ENCODE data around the gene MAGEF1.

Gene MAGEF1

DNA sequence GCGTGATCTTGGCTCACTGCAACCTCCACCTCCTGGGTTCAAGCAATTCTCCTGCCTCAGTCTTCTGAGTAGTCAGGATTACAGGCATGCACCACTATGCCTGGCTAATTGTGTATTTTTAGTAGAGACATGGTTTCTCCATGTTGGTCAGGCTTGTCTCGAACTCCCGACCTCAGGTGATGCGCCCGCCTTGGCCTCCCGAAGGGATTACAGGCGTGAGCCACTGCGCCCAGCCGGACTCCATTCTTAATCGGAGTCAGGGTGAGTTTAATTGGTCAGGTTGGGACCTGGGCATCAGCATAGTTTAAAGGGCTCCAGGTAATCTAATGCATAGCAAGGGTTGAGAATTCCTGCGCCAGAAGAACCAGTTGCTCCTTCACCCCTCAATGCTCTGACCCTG lies 29.2 kb downstream of the MAGEF1 start:
- peaks cover 6% of the 10 kb centered on the region for H3K4me1 Mint-ChIP-seq
- no peak overlapping the region for H3K4me3 Mint-ChIP-seq
- ATAC-seq (ENCODE audit: low read depth) (no peak), DNase-seq (ENCODE audit: low spot score in 2 of 2) (no peak)
- no peaks in the 10 kb centered on the region for H3K36me3 Mint-ChIP-seq
- H3K9me3 Mint-ChIP-seq = no peaks in the 10 kb centered on the region
- no peak overlapping the region for H3K27ac Mint-ChIP-seq
- no peaks in the 10 kb centered on the region for H3K27me3 Mint-ChIP-seq

DNA sequence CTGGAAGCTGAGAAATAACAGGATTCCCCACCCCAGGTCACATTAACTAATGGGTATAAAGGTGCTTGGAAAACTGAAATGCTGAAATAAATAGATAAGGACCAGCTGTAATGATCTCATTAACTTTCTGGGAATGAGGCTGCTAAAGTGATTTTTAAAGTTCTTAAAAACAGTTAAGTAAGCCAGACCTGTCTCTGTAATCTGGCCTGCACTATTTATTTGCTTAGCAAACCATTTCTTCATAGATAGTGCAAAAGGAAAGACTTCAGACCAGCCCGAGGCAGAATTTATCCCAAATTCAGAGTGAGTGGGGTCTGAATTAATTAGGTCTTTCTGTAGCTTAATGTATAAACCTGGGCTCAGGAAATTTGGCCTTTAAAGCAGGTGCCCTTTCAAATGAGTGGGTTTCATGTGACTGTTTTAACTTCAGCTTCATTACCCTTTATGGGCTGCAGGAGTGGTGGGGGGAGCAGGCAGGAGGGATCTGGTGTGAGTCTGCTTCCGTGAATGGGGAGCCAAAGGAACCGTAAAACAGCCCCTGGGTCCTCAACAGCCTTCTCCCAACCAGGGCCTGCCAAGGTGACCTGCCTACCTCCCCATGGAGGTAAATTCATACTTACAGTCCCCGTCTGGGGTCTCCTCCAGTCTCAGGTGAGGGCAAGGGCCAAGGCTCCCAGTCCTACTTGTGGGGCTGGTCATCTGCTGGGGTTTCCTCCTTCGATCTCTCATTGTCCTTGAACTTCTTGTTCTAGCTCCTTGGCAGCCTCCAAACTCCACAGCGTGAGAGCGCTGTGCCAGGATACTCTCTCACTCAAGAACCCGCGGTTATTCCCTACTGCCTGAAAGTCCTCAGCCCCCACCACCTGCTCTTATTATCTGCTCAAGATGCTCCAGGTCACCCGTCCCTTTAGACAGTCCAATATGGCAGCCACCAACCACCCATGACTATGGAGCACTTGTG lies 31.2 kb downstream of the MAGEF1 start:
- no peak overlapping the region for H3K4me3 Mint-ChIP-seq
- ATAC-seq (ENCODE audit: low read depth) = no peak

GRCh38 chr3:184679056-184679816 lies 32.6 kb downstream of the MAGEF1 start:
- no peak for DNase-seq (ENCODE audit: low spot score in 2 of 2)

More for the DNA sequence above, 31.2 kb downstream of the MAGEF1 start:
- H3K27ac Mint-ChIP-seq = no peak overlapping the region
- H3K9me3 Mint-ChIP-seq = no peaks in the 10 kb centered on the region
- H3K36me3 Mint-ChIP-seq = no peaks in the 10 kb centered on the region
- DNase-seq (ENCODE audit: low spot score in 2 of 2) = no peak
- peaks cover 16% of the 10 kb centered on the region for H3K4me1 Mint-ChIP-seq
- H3K27me3 Mint-ChIP-seq = no peaks in the 10 kb centered on the region

GRCh38 chr3:184678317-184679055 lies 33.4 kb downstream of the MAGEF1 start:
- DNase-seq (ENCODE audit: low spot score in 2 of 2) (no peak), ATAC-seq (ENCODE audit: low read depth) (no peak)
- no peaks in the 10 kb centered on the region for H3K9me3 Mint-ChIP-seq
- H3K36me3 Mint-ChIP-seq = no peaks in the 10 kb centered on the region
- peaks cover 16% of the 10 kb centered on the region for H3K4me1 Mint-ChIP-seq
- no peak overlapping the region for H3K27ac Mint-ChIP-seq
- H3K27me3 Mint-ChIP-seq = no peaks in the 10 kb centered on the region
- H3K4me3 Mint-ChIP-seq = no peak overlapping the region

More at GRCh38 chr3:184679056-184679816, 32.6 kb downstream of the MAGEF1 start:
- no peak for ATAC-seq (ENCODE audit: low read depth)
- Mint-ChIP-seq H3K9me3 (no peaks in the 10 kb centered on the region), H3K27me3 (no peaks in the 10 kb centered on the region), H3K4me3 (no peak overlapping the region), H3K27ac (no peak overlapping the region), H3K36me3 (no peaks in the 10 kb centered on the region), H3K4me1 (peaks cover 16% of the 10 kb centered on the region)

GRCh38 chr3:184677344-184678316 lies 34.2 kb downstream of the MAGEF1 start:
- H3K27ac Mint-ChIP-seq = no peak overlapping the region
- ATAC-seq (ENCODE audit: low read depth) = no peak
- H3K9me3 Mint-ChIP-seq = no peaks in the 10 kb centered on the region
- H3K27me3 Mint-ChIP-seq = no peaks in the 10 kb centered on the region
- no peaks in the 10 kb centered on the region for H3K36me3 Mint-ChIP-seq
- DNase-seq (ENCODE audit: low spot score in 2 of 2) = no peak
- H3K4me3 Mint-ChIP-seq = no peak overlapping the region
- H3K4me1 Mint-ChIP-seq = peaks cover 16% of the 10 kb centered on the region

GRCh38 chr3:184676927-184677326 lies 34.9 kb downstream of the MAGEF1 start:
- Mint-ChIP-seq H3K27ac (no peak overlapping the region), H3K9me3 (no peaks in the 10 kb centered on the region), H3K36me3 (no peaks in the 10 kb centered on the region), H3K27me3 (no peaks in the 10 kb centered on the region), H3K4me3 (peak overlapping the region; percentile 32), H3K4me1 (peaks cover 16% of the 10 kb centered on the region)
- peak; percentile 25 to 44 for DNase-seq (ENCODE audit: low spot score in 2 of 2)
- ATAC-seq (ENCODE audit: low read depth) = peak; percentile 98

- H3K4me3 Mint-ChIP-seq = no peak overlapping the region
- peaks cover 16% of the 10 kb centered on the region for H3K4me1 Mint-ChIP-seq
- DNase-seq (ENCODE audit: low spot score in 2 of 2) (no peak), ATAC-seq (ENCODE audit: low read depth) (no peak)
- H3K9me3 Mint-ChIP-seq = peaks cover 2% of the 10 kb centered on the region
- peaks cover 18% of the 10 kb centered on the region for H3K27me3 Mint-ChIP-seq
- no peak overlapping the region for H3K27ac Mint-ChIP-seq
- peaks cover 3% of the 10 kb centered on the region for H3K36me3 Mint-ChIP-seq
Measured at GRCh38 chr3:184674626-184675025, 37.2 kb downstream of the MAGEF1 start.

GRCh38 chr3:184672977-184673870 lies 38.6 kb downstream of the MAGEF1 start:
- DNase-seq (ENCODE audit: low spot score in 2 of 2) = no peak
- H3K4me1 Mint-ChIP-seq = peaks cover 14% of the 10 kb centered on the region
- H3K36me3 Mint-ChIP-seq = peaks cover 3% of the 10 kb centered on the region
- ATAC-seq (ENCODE audit: low read depth) = no peak
- no peak overlapping the region for H3K4me3 Mint-ChIP-seq
- H3K27ac Mint-ChIP-seq = no peak overlapping the region
- peaks cover 20% of the 10 kb centered on the region for H3K27me3 Mint-ChIP-seq
- peaks cover 2% of the 10 kb centered on the region for H3K9me3 Mint-ChIP-seq

- H3K27ac Mint-ChIP-seq = no peak overlapping the region
- H3K36me3 Mint-ChIP-seq = peaks cover 3% of the 10 kb centered on the region
- no peak for DNase-seq (ENCODE audit: low spot score in 2 of 2)
- H3K4me1 Mint-ChIP-seq = peaks cover 6% of the 10 kb centered on the region
- H3K4me3 Mint-ChIP-seq = no peak overlapping the region
- no peak for ATAC-seq (ENCODE audit: low read depth)
- peaks cover 22% of the 10 kb centered on the region for H3K27me3 Mint-ChIP-seq
- peaks cover 2% of the 10 kb centered on the region for H3K9me3 Mint-ChIP-seq
Measured at GRCh38 chr3:184672335-184672734, 39.5 kb downstream of the MAGEF1 start.

DNA sequence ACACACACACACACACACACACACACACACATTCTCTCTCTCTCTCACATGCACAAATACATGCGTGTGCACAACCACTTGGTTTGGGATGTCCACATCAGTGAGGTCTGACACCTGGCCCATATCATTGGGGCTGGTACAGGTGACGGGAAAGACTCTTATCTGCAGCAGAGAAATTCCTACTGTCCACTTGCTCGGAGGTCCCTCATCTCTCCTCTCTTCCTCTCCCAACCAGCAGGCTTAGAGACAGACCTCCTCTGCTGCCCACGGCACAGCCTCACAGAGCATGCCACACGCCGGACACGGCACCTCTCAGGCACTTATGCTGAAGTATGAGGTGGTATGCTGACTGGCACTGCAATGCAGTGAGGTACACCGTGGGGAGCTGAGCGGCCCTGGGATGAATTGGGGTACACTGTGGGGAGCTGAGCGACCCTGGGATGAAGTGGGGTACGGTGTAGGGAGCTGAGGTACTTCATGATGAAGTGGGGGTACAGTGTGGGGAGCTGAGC lies 41.7 kb downstream of the MAGEF1 start:
- DNase-seq (ENCODE audit: low spot score in 2 of 2) (no peak), ATAC-seq (ENCODE audit: low read depth) (no peak)
- no peak overlapping the region for H3K4me3 Mint-ChIP-seq
- H3K27me3 Mint-ChIP-seq = peaks cover 29% of the 10 kb centered on the region
- H3K36me3 Mint-ChIP-seq = peaks cover 3% of the 10 kb centered on the region
- H3K4me1 Mint-ChIP-seq = peaks cover 3% of the 10 kb centered on the region
- peaks cover 2% of the 10 kb centered on the region for H3K9me3 Mint-ChIP-seq
- no peak overlapping the region for H3K27ac Mint-ChIP-seq

GRCh38 chr3:184669578-184669977 lies 42.3 kb downstream of the MAGEF1 start:
- H3K9me3 Mint-ChIP-seq = peaks cover 2% of the 10 kb centered on the region
- peaks cover 3% of the 10 kb centered on the region for H3K4me1 Mint-ChIP-seq
- ATAC-seq (ENCODE audit: low read depth) (no peak), DNase-seq (ENCODE audit: low spot score in 2 of 2) (no peak)
- H3K27me3 Mint-ChIP-seq = peaks cover 29% of the 10 kb centered on the region
- no peak overlapping the region for H3K27ac Mint-ChIP-seq
- H3K36me3 Mint-ChIP-seq = peaks cover 3% of the 10 kb centered on the region
- no peak overlapping the region for H3K4me3 Mint-ChIP-seq

GRCh38 chr3:184666442-184666841 lies 45.4 kb downstream of the MAGEF1 start:
- Mint-ChIP-seq H3K27ac (no peak overlapping the region), H3K4me3 (no peak overlapping the region), H3K4me1 (peaks cover 5% of the 10 kb centered on the region), H3K9me3 (peaks cover 1% of the 10 kb centered on the region), H3K36me3 (peaks cover 3% of the 10 kb centered on the region), H3K27me3 (peaks cover 27% of the 10 kb centered on the region)
- DNase-seq (ENCODE audit: low spot score in 2 of 2) (no peak), ATAC-seq (ENCODE audit: low read depth) (no peak)
